NCI-H526 (cell line): ENCODE measurements around the gene SERPINF2.
A peak's percentile ranks its signal among the peaks of the same experiment; 100 is the strongest.
"Not testable (repeated sequence)": the region's sequence is repeated elsewhere in the genome, so short reads cannot be mapped to it uniquely, and the experiment has no call there.

Experiments
- DNase-seq, 2 experiments: peaks; one replicate each; lab custom pipeline; 2025; lab: John Stamatoyannopoulos, UW

SERPINF2 gene

DNA sequence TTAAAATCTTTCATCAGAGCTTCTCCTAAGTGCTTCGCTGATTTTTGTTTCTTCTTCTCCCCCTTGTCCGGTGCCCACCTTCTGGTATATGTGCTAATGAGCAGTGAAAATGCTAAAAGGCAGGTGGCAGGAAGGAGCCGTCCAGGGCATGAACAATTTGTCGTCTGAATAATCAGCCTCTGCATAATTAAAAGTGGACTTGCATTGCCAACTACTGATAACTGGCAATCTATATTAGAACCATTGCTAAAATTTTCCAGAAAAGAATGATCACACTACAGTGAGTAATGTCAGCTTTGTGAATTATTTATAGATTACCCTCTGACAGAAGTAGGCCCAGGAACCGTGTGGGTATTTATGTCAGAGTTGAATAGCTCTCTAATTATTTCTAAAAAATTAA lies 47.3 kb downstream of the SERPINF2 start:
- no peak for DNase-seq

DNA sequence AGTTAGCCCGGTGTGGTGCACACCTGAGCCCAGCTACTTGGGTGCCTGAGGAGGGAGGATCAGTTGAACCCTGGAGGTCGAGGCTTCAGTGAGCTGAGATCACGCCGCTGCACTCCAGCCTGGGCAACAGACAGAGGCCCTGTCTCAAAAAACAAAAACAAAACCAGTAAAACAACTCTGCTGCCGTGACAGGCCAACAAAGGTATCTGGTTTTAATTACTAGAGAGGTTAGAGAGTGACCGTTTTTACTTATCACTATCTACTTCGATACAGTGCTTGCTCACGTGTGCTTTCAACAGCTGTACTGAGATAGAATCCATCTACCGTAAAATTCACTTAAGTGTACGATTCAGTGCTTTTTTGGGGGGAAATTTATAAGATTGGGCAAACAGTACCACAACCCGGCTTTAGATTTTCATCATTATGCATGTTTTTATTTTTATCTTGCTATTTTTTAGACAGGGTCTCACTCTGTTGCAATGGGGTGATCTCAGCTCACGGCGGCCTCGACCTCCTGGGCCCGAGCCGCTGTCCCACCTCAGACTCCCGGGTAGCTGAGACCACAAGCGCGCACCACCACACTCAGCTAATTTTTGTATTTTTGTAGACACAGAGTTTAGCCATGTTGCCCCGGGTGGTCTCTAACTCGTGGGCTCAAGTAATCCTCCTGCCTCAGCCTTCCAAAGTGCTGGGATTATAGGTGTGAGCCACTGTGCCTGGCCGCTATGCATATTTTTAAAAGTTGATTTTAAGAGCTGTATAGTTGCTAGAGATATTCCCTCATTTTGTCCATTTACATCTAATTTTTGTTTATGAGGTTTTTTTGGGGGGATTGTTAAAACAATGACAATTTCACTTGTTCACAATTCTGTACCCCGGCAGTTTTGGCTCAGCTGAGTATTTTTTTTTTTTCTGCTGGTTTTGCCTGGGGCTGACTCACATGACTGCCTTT lies 50.1 kb downstream of the SERPINF2 start:
- peak; percentile 35 to 40 for DNase-seq

DNA sequence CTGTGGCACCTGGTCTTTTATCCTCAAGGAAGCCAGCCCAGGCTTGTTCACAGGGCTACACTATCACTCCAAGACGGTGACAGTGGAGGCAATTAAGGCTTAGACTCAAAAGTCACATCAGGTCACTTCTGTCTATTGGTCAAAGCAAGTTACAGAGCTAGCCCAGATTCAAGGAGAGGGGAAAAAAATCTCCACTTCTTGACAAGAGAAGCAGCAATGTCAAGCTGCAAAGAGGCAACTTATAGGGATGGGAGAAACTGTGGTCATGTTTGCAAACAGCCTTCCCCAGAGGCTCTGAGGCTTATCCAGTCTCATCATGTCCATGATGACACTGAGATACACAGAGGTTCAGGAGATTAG lies 50.8 kb downstream of the SERPINF2 start:
- DNase-seq = peak; percentile 39 to 41

DNA sequence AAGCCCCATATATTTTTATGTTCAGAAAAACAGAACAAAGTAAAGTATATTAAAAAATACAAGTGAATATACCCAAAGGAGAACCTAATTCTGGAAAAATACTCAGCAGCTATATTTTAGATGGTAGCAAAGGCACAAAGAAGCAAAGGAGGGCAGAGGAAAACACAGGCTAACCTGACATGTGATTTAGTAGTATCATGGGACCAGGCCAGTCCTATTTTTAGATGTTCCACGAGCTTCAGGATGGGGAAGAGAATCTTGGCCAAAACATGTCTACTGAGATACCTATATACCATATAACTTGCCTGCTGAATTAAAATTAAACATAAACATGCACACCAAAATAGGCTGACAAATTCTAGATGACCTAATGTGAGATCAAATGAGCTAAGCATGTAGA lies 54.1 kb downstream of the SERPINF2 start:
- DNase-seq = no peak

DNA sequence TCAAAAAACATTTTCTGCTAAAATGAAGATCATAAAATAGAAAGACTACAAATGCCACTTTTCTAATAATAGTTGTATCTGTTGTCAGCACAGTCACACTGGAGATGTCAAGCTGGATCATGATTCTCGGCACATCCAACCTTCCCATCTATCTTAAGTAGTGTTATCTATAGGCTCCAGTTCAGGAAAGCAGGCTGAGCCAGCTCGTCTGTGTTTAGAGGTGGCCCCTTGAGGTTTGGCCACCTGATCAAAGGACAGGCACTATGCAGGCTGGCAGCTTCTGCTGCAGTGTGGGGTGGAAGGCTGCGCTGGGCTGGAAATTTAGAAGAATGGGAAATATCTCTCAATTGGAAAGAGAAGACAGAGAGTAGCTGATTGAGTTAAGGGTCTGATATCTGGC lies 54.7 kb downstream of the SERPINF2 start:
- no peak for DNase-seq

DNA sequence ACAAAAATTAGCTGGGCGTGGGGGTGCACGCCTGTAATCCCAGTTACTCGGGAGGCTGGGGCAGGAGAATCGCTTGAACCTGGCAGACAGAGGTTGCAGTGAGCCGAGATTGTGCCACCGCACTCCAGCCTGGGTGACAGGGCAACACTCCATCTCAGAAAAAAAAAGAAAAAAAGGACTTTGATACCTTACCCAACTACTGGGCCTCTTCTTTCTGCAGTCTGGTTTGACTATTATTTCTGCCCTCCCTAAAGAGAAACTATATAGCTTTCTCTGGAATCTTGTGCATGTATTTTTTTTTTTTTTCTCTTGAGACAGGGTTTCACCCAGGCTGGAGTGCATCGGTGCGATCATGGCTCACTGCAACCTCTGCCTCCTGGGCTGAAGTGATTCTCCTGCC lies 55.2 kb downstream of the SERPINF2 start:
- not testable (repeated sequence) for DNase-seq

DNA sequence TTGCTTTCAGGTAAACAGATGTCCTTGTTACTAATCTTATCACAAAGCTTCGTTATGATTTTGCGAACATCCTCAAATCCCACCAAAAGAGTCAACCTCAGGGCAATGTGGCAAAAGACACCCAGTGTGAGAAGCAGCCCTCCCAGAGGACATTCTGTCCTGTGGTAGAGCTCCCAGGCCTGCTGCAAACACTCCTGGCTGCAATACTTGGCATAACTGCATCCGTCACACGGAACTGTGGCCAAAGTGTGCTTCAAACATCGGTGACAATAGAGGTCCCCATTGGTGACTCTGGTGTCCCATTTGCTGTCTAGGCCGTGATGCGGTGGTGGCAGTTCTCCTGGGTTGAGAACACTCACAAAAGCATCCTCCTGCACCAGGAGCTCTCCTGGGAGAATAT lies 57.6 kb downstream of the SERPINF2 start:
- DNase-seq = no peak

DNA sequence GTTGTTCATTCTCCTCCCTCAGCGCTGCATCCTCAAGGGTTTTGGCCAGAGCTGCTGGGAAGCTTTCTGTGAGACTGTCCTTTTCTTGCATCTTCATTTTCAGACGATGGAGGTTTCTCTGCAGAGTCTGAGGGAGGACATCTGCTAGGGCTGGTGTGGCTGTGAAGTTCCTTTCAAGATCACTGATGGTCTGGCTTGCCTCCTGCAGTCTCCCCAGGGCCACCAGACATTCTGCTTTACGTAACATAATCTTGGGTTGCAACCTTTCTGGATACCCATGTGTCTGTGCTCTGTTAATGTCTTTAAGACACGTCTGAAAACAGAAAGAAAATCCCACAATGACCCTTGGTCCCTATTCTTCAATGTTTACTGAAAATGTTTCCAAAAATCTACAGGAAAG lies 58.0 kb downstream of the SERPINF2 start:
- DNase-seq = no peak

DNA sequence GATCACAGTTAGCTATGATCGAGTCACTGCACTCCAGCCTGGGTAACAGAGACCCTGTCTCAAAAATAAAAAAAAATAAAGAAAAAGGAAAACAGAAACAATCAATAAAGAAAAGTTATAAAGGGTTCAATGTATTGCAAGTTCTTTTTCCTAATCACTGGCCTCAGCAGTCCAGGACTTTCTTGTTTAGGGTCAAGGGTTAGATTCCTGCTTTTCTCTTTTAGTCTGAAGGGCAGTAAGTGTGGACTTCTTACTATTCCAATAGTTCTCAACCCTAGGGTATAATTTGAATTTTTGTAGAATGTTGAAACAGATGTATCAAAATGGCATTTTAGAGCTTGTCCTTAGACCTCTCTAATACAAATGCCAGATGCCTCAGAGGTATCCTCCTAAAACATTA lies 59.8 kb downstream of the SERPINF2 start:
- DNase-seq = no peak

DNA sequence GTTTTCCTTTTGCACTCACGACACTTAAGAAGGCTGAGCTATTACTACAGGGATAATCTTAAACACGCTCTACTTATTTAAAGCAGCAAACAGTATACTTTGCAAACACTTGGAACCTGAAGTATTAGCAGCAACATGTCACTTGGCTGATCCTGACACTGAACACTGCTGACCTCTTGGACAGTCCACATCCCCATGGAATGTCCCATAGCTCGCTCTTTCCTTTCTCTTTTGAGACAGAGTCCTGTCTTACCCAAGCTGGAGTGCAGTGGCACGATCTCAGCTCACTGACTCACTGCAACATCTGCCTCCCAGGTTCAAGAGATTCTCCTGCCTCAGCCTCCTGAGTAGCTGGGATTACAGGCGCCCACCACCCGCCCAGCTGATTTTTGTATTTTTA lies 60.6 kb downstream of the SERPINF2 start:
- DNase-seq = no peak
